HCT116 (cell line): ENCODE data around the gene EEF1A2. TPM values are rescaled to one million over a fixed set of nuclear protein-coding genes. Genes with fewer than 3 reads are reported as not detected.

Experiments
- ATAC-seq: fragments of 200-7000 bp; cut with Tn5 transposase; 2 replicates; pipeline ENCODE4 v1.9.1; 2020; ENCODE audit warnings: mild to moderate bottlenecking, moderate library complexity
- BruUV-seq: library from RNA; stranded (reverse); fragments of 400-500 nt; replicated peaks from 2 replicates; lab custom pipeline; 2021; lab: Mats Ljungman, UMichigan
- CTCF ChIA-PET: fragments of 300-600 bp; sonication (Branson Sonifier 250); formaldehyde crosslinking; loops from one replicate; lab custom pipeline; 2021; ENCODE audit warnings: antibody characterized with exemption; lab: Charles Lee
- POLR2A ChIA-PET: fragments of 300-600, 350-600 bp; sonication (Branson Sonifier 250); formaldehyde crosslinking; loops from one replicate; lab custom pipeline; 2021; ENCODE audit warnings: antibody characterized with exemption; lab: Charles Lee
- RAD21 ChIA-PET, 2 experiments: fragments of 300-600 bp; sonication (Branson Sonifier 250); formaldehyde crosslinking; loops; one replicate each; lab custom pipeline; 2023; ENCODE audit warnings: low total read pairs in 2 of 2; ENCODE audit not compliant: uncharacterized antibody in 2 of 2, unreplicated experiment in 2 of 2, low non-redundant PET in 1 of 2; lab: Charles Lee
- DNase-seq: peaks from one replicate; pipeline ENCODE4 v3.0.0-alpha.2; 2010; ENCODE audit warnings: low read depth, low spot score
- H2AFZ ChIP-seq: fragments of 200-600 bp; shearing (Covaris generic), sonication (generic); 2 replicates; pipeline ENCODE4 v1.6.1; 2017; ENCODE audit warnings: low read depth, mixed run types, mixed read lengths, antibody characterized with exemption, low read length; ENCODE audit not compliant: poor library complexity, severe bottlenecking
- H3K27ac ChIP-seq: 2 replicates; pipeline ENCODE4 v1.5.1; 2012; ENCODE audit warnings: low read depth, low read length
- H3K27me3 ChIP-seq: fragments of 200-600 bp; sonication (generic); 2 replicates; pipeline ENCODE4 v1.6.1; 2016; ENCODE audit warnings: mixed run types, low read length, mixed read lengths; ENCODE audit not compliant: insufficient read depth
- H3K36me3 ChIP-seq, 2 experiments: fragments of 200-500 bp in 1 of 2; fragments of 200-600 bp in 1 of 2; sonication (Bioruptor generic) in 1 of 2; sonication (generic) in 1 of 2; 2 replicates each; pipeline versions ENCODE4 v1.5.1 to v1.6.1; 2014 to 2016; ENCODE audit warnings: low read length in 2 of 2, inconsistent platforms in 1 of 2, mixed read lengths in 1 of 2, mixed run types in 1 of 2; ENCODE audit not compliant: insufficient read depth in 2 of 2, control insufficient read depth in 1 of 2
- H3K4me1 ChIP-seq, 2 experiments: fragments of 200-600 bp in 1 of 2; sonication (generic) in 1 of 2; 2 replicates each; pipeline versions ENCODE4 v1.5.1 to v1.6.1; 2012 to 2017; ENCODE audit warnings: low read length in 2 of 2, inconsistent platforms in 1 of 2, mild to moderate bottlenecking in 1 of 2, mixed read lengths in 1 of 2, mixed run types in 1 of 2, moderate library complexity in 1 of 2; ENCODE audit not compliant: insufficient read depth in 2 of 2, control insufficient read depth in 1 of 2
- H3K4me2 ChIP-seq: fragments of 200-600 bp; sonication (generic); 2 replicates; pipeline ENCODE4 v1.6.1; 2017; ENCODE audit warnings: mixed run types, low read length, mixed read lengths
- H3K4me3 ChIP-seq, 2 experiments: fragments of 200-600 bp in 1 of 2; sonication (generic) in 1 of 2; replicated peaks in 1 of 2; 2 replicates each; pipeline ENCODE4 v1.5.1; 2011 to 2016; ENCODE audit warnings: low read length in 2 of 2, control low read depth in 1 of 2, low read depth in 1 of 2, mild to moderate bottlenecking in 1 of 2, mixed read lengths in 1 of 2, mixed run types in 1 of 2
- H3K79me2 ChIP-seq: fragments of 200-600 bp; sonication (generic); 2 replicates; pipeline ENCODE4 v1.6.1; 2017; ENCODE audit warnings: mild to moderate bottlenecking, mixed run types, low read length, moderate library complexity, mixed read lengths; ENCODE audit not compliant: insufficient read depth
- H3K9ac ChIP-seq: fragments of 200-600 bp; sonication (generic); 2 replicates; pipeline ENCODE4 v1.6.1; 2016; ENCODE audit warnings: low read length, mixed read lengths
- H3K9me2 ChIP-seq: fragments of 200-600 bp; sonication (generic), shearing (Covaris generic); 2 replicates; pipeline ENCODE4 v1.6.1; 2017; ENCODE audit warnings: mixed run types, mild to moderate bottlenecking, moderate library complexity; ENCODE audit not compliant: insufficient read depth
- H3K9me3 ChIP-seq, 2 experiments: fragments of 200-500 bp in 1 of 2; fragments of 200-600 bp in 1 of 2; sonication (Bioruptor generic) in 1 of 2; sonication (generic) in 1 of 2; 2 replicates each; pipeline ENCODE4 v1.6.1; 2014 to 2017; ENCODE audit warnings: low read length in 2 of 2, mixed read lengths in 2 of 2, inconsistent platforms in 1 of 2, low read depth in 1 of 2, mild to moderate bottlenecking in 1 of 2, mixed run types in 1 of 2, moderate library complexity in 1 of 2; ENCODE audit not compliant: control insufficient read depth in 1 of 2, insufficient read depth in 1 of 2
- H4K20me1 ChIP-seq: fragments of 200-600 bp; sonication (generic), shearing (Covaris generic); 2 replicates; pipeline ENCODE4 v1.6.1; 2017; ENCODE audit warnings: mixed run types, mild to moderate bottlenecking, moderate library complexity; ENCODE audit not compliant: insufficient read depth
- CBX3 ChIP-seq: IDR thresholded peaks from 2 replicates; pipeline ENCODE4 v1.6.1; 2012; ENCODE audit warnings: low read depth
- CEBPB ChIP-seq: IDR thresholded peaks from 2 replicates; pipeline ENCODE4 v1.6.1; 2012; ENCODE audit warnings: low read depth
- CTCF ChIP-seq, 3 experiments: fragments of 200-600 bp in 1 of 3; sonication (generic) in 1 of 3; IDR thresholded peaks in 2 of 3; conservative IDR thresholded peaks in 1 of 3; 2 replicates each; pipeline ENCODE4 v1.5.1; 2012 to 2017; ENCODE audit warnings: low read depth in 2 of 3, low read length in 2 of 3, antibody characterized with exemption in 1 of 3, borderline replicate concordance in 1 of 3, control low read depth in 1 of 3, mild to moderate bottlenecking in 1 of 3, mixed read lengths in 1 of 3, mixed run types in 1 of 3, moderate library complexity in 1 of 3; ENCODE audit not compliant: insufficient read depth in 1 of 3
- EGR1 ChIP-seq: IDR thresholded peaks from 2 replicates; pipeline ENCODE4 v1.6.1; 2012; ENCODE audit warnings: low read depth
- EZH2phosphoT487 ChIP-seq: fragments of 200-600 bp; IDR thresholded peaks from 2 replicates; pipeline ENCODE4 v1.6.1; 2018; ENCODE audit warnings: antibody characterized with exemption, borderline replicate concordance
- JUND ChIP-seq: IDR thresholded peaks from 2 replicates; pipeline ENCODE4 v1.6.1; 2012
- POLR2A ChIP-seq: IDR thresholded peaks from 2 replicates; pipeline ENCODE4 v1.7.0; 2011; ENCODE audit warnings: borderline replicate concordance; ENCODE audit not compliant: insufficient read depth, insufficient read length; ENCODE audit errors: extremely low read depth
- RAD21 ChIP-seq: IDR thresholded peaks from 2 replicates; pipeline ENCODE4 v1.6.1; 2012; ENCODE audit warnings: low read depth, mild to moderate bottlenecking
- REST ChIP-seq: IDR thresholded peaks from 2 replicates; pipeline ENCODE4 v1.6.1; 2012; ENCODE audit warnings: low read depth
- SP1 ChIP-seq: IDR thresholded peaks from 2 replicates; pipeline ENCODE4 v1.6.1; 2012; ENCODE audit warnings: low read depth
- SRF ChIP-seq: IDR thresholded peaks from 2 replicates; pipeline ENCODE4 v1.6.1; 2012; ENCODE audit warnings: low read depth
- ZBTB33 ChIP-seq: IDR thresholded peaks from 2 replicates; pipeline ENCODE4 v1.6.1; 2011; ENCODE audit warnings: mild to moderate bottlenecking, low read length, moderate library complexity; ENCODE audit not compliant: insufficient replicate concordance; ENCODE audit errors: extremely low read depth
- ZFX ChIP-seq: fragments of 450-650 bp; IDR thresholded peaks from 2 replicates; pipeline ENCODE4 v1.6.1; 2017
- ZNF274 ChIP-seq: fragments of 200-500 bp; sonication (Bioruptor generic); IDR thresholded peaks from 2 replicates; pipeline ENCODE4 v1.6.1; 2014; ENCODE audit warnings: mild to moderate bottlenecking, low read depth, low read length, inconsistent platforms
- intact Hi-C: fragments of 100-400 bp; cut with micrococcal nuclease; formaldehyde crosslinking; loops from 2 replicates; pipeline ENCODE4 v1.10.0; 2022
- total RNA-seq: library from RNA; stranded (reverse); gene quantifications from one replicate; pipeline ENCODE4 v1.2.1, GENCODE V29; 2021; ENCODE audit not compliant: unreplicated experiment

EEF1A2 gene
- total RNA-seq, 1 experiment from 2014 or later = 454 TPM

GRCh38 chr20:63445075-63445734, 53.7 kb downstream of the EEF1A2 start:
- DNase-seq (no peak), ATAC-seq (no peak)
- Histone ChIP-seq H3K79me2 (peaks cover 29% of the 10 kb centered on the region; the same call in 1 of the 2 replicates), H3K9me2 (no peaks in the 10 kb centered on the region), H3K4me2 (no peak overlapping the region), H3K27me3 (no peaks in the 10 kb centered on the region), H3K4me1 (no peaks in the 10 kb centered on the region), H4K20me1 (no peaks in the 10 kb centered on the region), H2AFZ (no peak overlapping the region), H3K9me3 (no peaks in the 10 kb centered on the region; a peak in 1 of 4 replicates), H3K27ac (no peak overlapping the region), H3K9ac (no peak overlapping the region), H3K36me3 (no peaks in the 10 kb centered on the region), H3K4me3 (no peak overlapping the region)
- TF ChIP-seq POLR2A (no peak), RAD21 (no peak), ZNF274 (no peak), CBX3 (no peak), REST (no peak), SRF (no peak), CEBPB (no peak), JUND (no peak), CTCF (IDR thresholded peaks at IDR 0.05 in 2 of 3, conservative IDR thresholded peaks at IDR 0.05 in 1 of 3; ENCODE audit: borderline replicate concordance in 1 of 3, insufficient read depth in 1 of 3, low read depth in 2 of 3, low read length in 2 of 3) (no peak), ZFX (no peak), EGR1 (no peak), EZH2phosphoT487 (no peak), SP1 (no peak), ZBTB33 (no peak)
- ChIA-PET POLR2A (interaction anchor here (0.6 kb wide), 1 partner anchor 129 kb away, joined by 3 read pairs; the partner anchor contains the start of gene HELZ2), CTCF (no interaction called here), RAD21 (no interaction called here)
- intact Hi-C loops = no loop called here
- no TSS peak for BruUV-seq
